Neural cell (in vitro differentiated cells): ENCODE results near the gene PRDM8. TPM values are rescaled to one million over a fixed set of nuclear protein-coding genes. Genes with fewer than 3 reads are reported as not detected.

ENCODE experiments used
- H2AFZ ChIP-seq: fragments of 200-600, 300-800 bp; sonication (generic), shearing (Covaris generic); 2 replicates; pipeline ENCODE4 v1.6.0; 2014; ENCODE audit warnings: low read depth, mild to moderate bottlenecking, antibody characterized with exemption, low read length, moderate library complexity
- H3F3A ChIP-seq: fragments of 200-600 bp; shearing (Covaris generic); 2 replicates; pipeline ENCODE4 v1.6.1; 2016; ENCODE audit warnings: mild to moderate bottlenecking, moderate library complexity, mixed read lengths, antibody characterized with exemption, low read length; ENCODE audit not compliant: insufficient read depth, poor library complexity, severe bottlenecking
- H3K27ac ChIP-seq: fragments of 200-600, 300-800 bp; sonication (generic), shearing (Covaris generic); 2 replicates; pipeline ENCODE4 v1.5.1; 2014; ENCODE audit warnings: mild to moderate bottlenecking, low read length, moderate library complexity
- H3K27me3 ChIP-seq: fragments of 300-800, 200-600 bp; sonication (generic), shearing (Covaris generic); 2 replicates; pipeline ENCODE4 v1.6.0; 2014; ENCODE audit warnings: mild to moderate bottlenecking, low read depth, low read length, moderate library complexity; ENCODE audit not compliant: insufficient read depth
- H3K36me3 ChIP-seq: fragments of 300-800, 200-600 bp; sonication (generic), shearing (Covaris generic); 2 replicates; pipeline ENCODE4 v1.5.1; 2014; ENCODE audit warnings: mild to moderate bottlenecking, antibody characterized with exemption, low read length, moderate library complexity; ENCODE audit not compliant: insufficient read depth
- H3K4me2 ChIP-seq: fragments of 300-800, 200-600 bp; sonication (generic), shearing (Covaris generic); 2 replicates; pipeline ENCODE4 v1.6.0; 2014; ENCODE audit warnings: mild to moderate bottlenecking, low read length
- H3K4me3 ChIP-seq: fragments of 300-800, 200-600 bp; sonication (generic), shearing (Covaris generic); 2 replicates; pipeline ENCODE4 v1.5.1; 2014; ENCODE audit warnings: mild to moderate bottlenecking, low read length, moderate library complexity
- H3K79me2 ChIP-seq: fragments of 200-600 bp; shearing (Covaris generic); replicated peaks from 2 replicates; pipeline ENCODE4 v1.6.0; 2014; ENCODE audit warnings: mild to moderate bottlenecking, low read length, moderate library complexity; ENCODE audit not compliant: insufficient read depth
- H3K9ac ChIP-seq: fragments of 300-800, 200-600 bp; sonication (generic), shearing (Covaris generic); 2 replicates; pipeline ENCODE4 v1.6.1; 2016; ENCODE audit warnings: mild to moderate bottlenecking, low read length, mixed read lengths
- H3K9me2 ChIP-seq: fragments of 200-600 bp; shearing (Covaris generic); 2 replicates; pipeline ENCODE4 v1.6.1; 2016; ENCODE audit warnings: mild to moderate bottlenecking, low read length, mixed read lengths; ENCODE audit not compliant: insufficient read depth
- H3K9me3 ChIP-seq: fragments of 200-600, 300-800 bp; sonication (generic), shearing (Covaris generic); 2 replicates; pipeline ENCODE4 v1.6.1; 2016; ENCODE audit warnings: mild to moderate bottlenecking, mixed run types, low read length, moderate library complexity, mixed read lengths
- H4K20me1 ChIP-seq: fragments of 200-600 bp; shearing (Covaris generic); 2 replicates; pipeline ENCODE4 v1.6.1; 2016; ENCODE audit warnings: mild to moderate bottlenecking, mixed run types; ENCODE audit not compliant: insufficient read depth
- CTCF ChIP-seq: fragments of 450-650 bp; IDR thresholded peaks from 2 replicates; pipeline ENCODE4 v1.5.1; 2014; ENCODE audit warnings: antibody characterized with exemption, mild to moderate bottlenecking, moderate library complexity; ENCODE audit not compliant: poor library complexity, severe bottlenecking
- EP300 ChIP-seq: fragments of 450-650 bp; conservative IDR thresholded peaks from 2 replicates; pipeline ENCODE4 v1.6.1; 2014; ENCODE audit warnings: antibody characterized with exemption, mild to moderate bottlenecking, moderate library complexity; ENCODE audit not compliant: poor library complexity, severe bottlenecking
- EZH2 ChIP-seq: fragments of 200-600, 300-800 bp; shearing (Covaris generic), sonication (generic); IDR thresholded peaks from 2 replicates; pipeline ENCODE4 v1.6.1; 2014; ENCODE audit warnings: antibody characterized with exemption, low read length, borderline replicate concordance, mild to moderate bottlenecking; ENCODE audit not compliant: insufficient read depth, poor library complexity, severe bottlenecking
- MXI1 ChIP-seq: fragments of 450-650 bp; conservative IDR thresholded peaks from 2 replicates; pipeline ENCODE4 v1.6.1; 2014; ENCODE audit warnings: antibody characterized with exemption, mild to moderate bottlenecking; ENCODE audit not compliant: poor library complexity, severe bottlenecking
- POLR2AphosphoS5 ChIP-seq: IDR thresholded peaks from 2 replicates; pipeline ENCODE4 v1.6.1; 2012
- RAD21 ChIP-seq: fragments of 450-650 bp; conservative IDR thresholded peaks from 2 replicates; pipeline ENCODE4 v1.6.1; 2014; ENCODE audit warnings: antibody characterized with exemption, mild to moderate bottlenecking, moderate library complexity
- REST ChIP-seq: IDR thresholded peaks from 2 replicates; pipeline ENCODE4 v1.6.1; 2012; ENCODE audit warnings: borderline replicate concordance
- SMC3 ChIP-seq: fragments of 450-650 bp; conservative IDR thresholded peaks from 2 replicates; pipeline ENCODE4 v1.6.1; 2014; ENCODE audit warnings: antibody characterized with exemption, mild to moderate bottlenecking, moderate library complexity; ENCODE audit not compliant: poor library complexity
- TAF1 ChIP-seq: IDR thresholded peaks from 2 replicates; pipeline ENCODE4 v1.6.1; 2012; ENCODE audit warnings: low read depth
- polyA plus RNA-seq: library from polyadenylated mRNA; depleted of rRNA; stranded (reverse); fragments of >200 nt; gene quantifications from 2 replicates; pipeline ENCODE4 v1.2.3, GENCODE V29; 2014

Gene PRDM8
- polyA plus RNA-seq, 1 donor from 2014 or later, result 0.46 TPM

- TF ChIP-seq POLR2AphosphoS5 (no peak), EZH2 (no peak)
- H4K20me1 ChIP-seq, result no peaks in the 10 kb centered on the region
- H3F3A ChIP-seq, result no peaks in the 10 kb centered on the region
- no peak overlapping the region for H3K4me3 ChIP-seq
- no peak overlapping the region for H3K4me2 ChIP-seq
- no peaks in the 10 kb centered on the region for H3K36me3 ChIP-seq
- no peaks in the 10 kb centered on the region for H3K9me3 ChIP-seq
- H2AFZ ChIP-seq, result no peak overlapping the region
- no peaks in the 10 kb centered on the region for H3K9me2 ChIP-seq
- no peaks in the 10 kb centered on the region for H3K27me3 ChIP-seq
- H3K79me2 ChIP-seq, result no peaks in the 10 kb centered on the region
- H3K27ac ChIP-seq, result no peak overlapping the region
- H3K9ac ChIP-seq, result no peak overlapping the region
Observed at GRCh38 chr4:80228460-80228859, 31.2 kb downstream of the PRDM8 start.

- Histone ChIP-seq H3K79me2 (no peaks in the 10 kb centered on the region), H3K9me2 (no peaks in the 10 kb centered on the region), H3K9me3 (no peaks in the 10 kb centered on the region), H4K20me1 (no peaks in the 10 kb centered on the region), H3K4me3 (no peak overlapping the region), H3F3A (no peaks in the 10 kb centered on the region), H3K36me3 (no peaks in the 10 kb centered on the region), H3K4me2 (no peak overlapping the region), H3K27me3 (no peaks in the 10 kb centered on the region), H2AFZ (no peak overlapping the region), H3K27ac (no peak overlapping the region), H3K9ac (no peak overlapping the region)
- no peak for TF ChIP-seq CTCF
- TF ChIP-seq EZH2, result no peak
- TF ChIP-seq TAF1, result no peak
- TF ChIP-seq MXI1, result no peak
Observed at GRCh38 chr4:80229128-80229527, 31.8 kb downstream of the PRDM8 start.

- TF ChIP-seq REST, result no peak
- no peak for TF ChIP-seq CTCF
- no peak for TF ChIP-seq MXI1
- TF ChIP-seq POLR2AphosphoS5, result no peak
- TF ChIP-seq EZH2, result no peak
- TF ChIP-seq RAD21, result no peak
- no peak for TF ChIP-seq EP300
- TF ChIP-seq SMC3, result no peak
- TF ChIP-seq TAF1, result no peak
- Histone ChIP-seq H3K79me2 (no peaks in the 10 kb centered on the region), H3K36me3 (no peaks in the 10 kb centered on the region), H3K4me2 (no peak overlapping the region), H3K9ac (no peak overlapping the region), H3K9me2 (no peaks in the 10 kb centered on the region), H4K20me1 (no peaks in the 10 kb centered on the region), H3K9me3 (no peaks in the 10 kb centered on the region), H3F3A (no peaks in the 10 kb centered on the region), H3K27ac (no peak overlapping the region), H3K27me3 (no peaks in the 10 kb centered on the region), H3K4me3 (no peak overlapping the region), H2AFZ (no peak overlapping the region)
Observed at GRCh38 chr4:80229590-80229989, 32.3 kb downstream of the PRDM8 start.
